ENCODE results near the gene RALGDS. TPM values are rescaled to one million over a fixed set of nuclear protein-coding genes. Genes with fewer than 3 reads are reported as not detected.
A peak's percentile ranks its signal among the peaks of the same experiment; 100 is the strongest.

Gene RALGDS
- total and polyA plus RNA-seq, 9 of the 15 experiments (the other 6 are each of a cell fraction or from before 2014, with no cell fraction given), result 0.75 to 43.3 (median 27.1) TPM

DNA sequence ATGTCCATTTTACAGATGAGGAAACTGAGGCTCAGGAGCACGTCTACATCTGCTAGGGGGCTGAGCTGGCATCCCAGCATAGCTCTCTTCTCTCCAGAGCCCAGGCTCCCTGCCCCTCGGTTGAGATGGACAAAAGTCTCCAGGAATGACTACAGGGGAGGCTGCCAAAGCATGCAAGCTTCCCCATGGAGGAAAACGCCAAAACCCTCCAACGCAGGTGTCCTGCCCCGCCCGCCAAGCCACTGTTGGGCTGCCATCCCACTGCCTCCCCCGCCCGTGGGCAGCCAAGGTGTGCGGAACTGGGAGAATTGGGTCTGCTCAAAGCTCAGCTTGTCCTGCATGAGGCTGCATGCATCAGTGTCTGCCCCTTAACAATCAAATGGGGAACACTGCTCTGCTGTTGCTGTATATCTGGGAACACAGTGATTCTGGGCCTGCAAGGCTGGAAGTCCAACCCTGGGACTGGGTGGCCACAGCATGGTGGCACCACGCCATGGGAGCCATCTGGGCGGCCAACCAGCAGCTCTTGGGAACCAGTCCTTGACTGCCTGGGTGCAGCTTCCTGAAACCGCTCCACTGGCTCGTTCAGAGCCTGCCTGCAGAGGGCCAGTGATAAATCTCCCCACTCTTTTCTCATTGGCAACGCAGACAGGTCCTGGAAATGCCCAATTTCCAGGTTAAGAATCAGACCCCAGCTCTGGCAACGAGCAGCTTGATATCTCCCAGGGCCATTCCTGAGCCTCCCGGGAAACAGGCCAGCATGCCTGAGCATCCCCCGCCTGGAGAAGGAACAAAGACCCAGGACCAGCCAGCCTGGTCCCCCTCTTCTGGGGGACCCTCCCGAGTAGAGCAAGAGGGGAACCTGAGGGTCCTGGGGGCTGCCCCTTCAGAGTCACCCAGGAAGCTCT lies 3.5 kb downstream of the RALGDS start:
- ATAC-seq (no peak), FAIRE-seq (no peak)

More for the DNA sequence above, 3.5 kb downstream of the RALGDS start:
- Histone ChIP-seq H3K4me3 (no peak overlapping the region), H2AFZ (ENCODE audit: low read depth, low read length) (no peak overlapping the region), H3K9ac (ENCODE audit: insufficient read depth in 1 of 2, low read depth in 2 of 2, low read length in 2 of 2) (peak overlapping the region in 1 of 2 experiments; percentile 65; a peak in 2 of 4 replicates), H3K79me2 (ENCODE audit: control insufficient read depth, insufficient read depth, low read length) (peaks cover 95% of the 10 kb centered on the region), H4K20me1 (replicated peaks; ENCODE audit: control insufficient read depth, insufficient read depth, low read length) (peaks cover 20% of the 10 kb centered on the region), H3K36me3 (ENCODE audit: control insufficient read depth, insufficient read depth, low read length) (peaks cover 21% of the 10 kb centered on the region; the same call in 2 of the 3 replicates), H3K4me1 (replicated peaks in 1 of 2; ENCODE audit: control insufficient read depth in 2 of 2, insufficient read depth in 2 of 2, low read length in 2 of 2) (peaks cover 47 to 97% of the 10 kb centered on the region in 2 experiments), H3K4me2 (ENCODE audit: insufficient read depth, low read length) (no peak overlapping the region), H3K27ac (ENCODE audit: extremely low read depth, low read depth, low read length) (no peak overlapping the region), H3K9me3 (replicated peaks; ENCODE audit: control insufficient read depth, insufficient read depth, low read depth, low read length) (no peaks in the 10 kb centered on the region), H3K27me3 (ENCODE audit: control insufficient read depth in 2 of 2, insufficient read depth in 2 of 2, low read length in 2 of 2) (no peaks in the 10 kb centered on the region), H3K9me1 (ENCODE audit: control insufficient read depth, insufficient read depth, low read length) (no peaks in the 10 kb centered on the region)
- CTCF ChIA-PET (ENCODE audit: low intra/inter-chr PET ratio), result no interaction called here
- 78% methylated on average over 15 of the region's 18 CpGs for WGBS (ENCODE audit: insufficient coverage, low coverage, missing lambda C conversion rate)
- in situ Hi-C loops (cut with MboI) (no loop called here), intact Hi-C loops (cut with micrococcal nuclease) (no loop called here)
- POLR2A ChIA-PET, result interaction anchor here (0.6 to 2.8 kb wide), 8 partner anchors 9 to 1234 kb away, joined by 3 to 12 read pairs (median 4); no protein-coding TSS in a partner anchor
- no peak for TF ChIP-seq TEAD2 (tag; IDR thresholded peaks at IDR 0.05)
- 0 out of 2 replicates have a peak, but pooled peaks have one; percentile 14 for TF ChIP-seq BCOR (IDR thresholded peaks at IDR 0.05)
- DNase-seq (ENCODE audit: extremely low read depth in 1 of 4, low spot score in 3 of 4), result no peak
- BruUV-seq (replicated peaks), result no TSS peak
